B cell (primary cell): ENCODE measurements around the gene ADAMTS8. TPM values are rescaled to one million over a fixed set of nuclear protein-coding genes. Genes with fewer than 3 reads are reported as not detected.

Source experiments
- ATAC-seq: fragments of 200-7000 bp; cut with Tn5 transposase; one replicate; pipeline ENCODE4 v1.10.0; 2021; ENCODE audit warnings: low read depth, mild to moderate bottlenecking, moderate number of reproducible peaks, moderate library complexity
- CTCF ChIA-PET: fragments of 350-600 bp; sonication (Branson Sonifier 250); formaldehyde crosslinking; loops from one replicate; lab custom pipeline; 2021; ENCODE audit warnings: antibody characterized with exemption, inconsistent platforms; lab: Charles Lee
- POLR2A ChIA-PET: fragments of 350-600 bp; sonication (Branson Sonifier 250); formaldehyde crosslinking; loops from one replicate; lab custom pipeline; 2021; ENCODE audit warnings: antibody characterized with exemption; lab: Charles Lee
- DNase-seq: peaks from one replicate; pipeline ENCODE4 v3.0.0; 2013
- H2AFZ ChIP-seq: 2 replicates; pipeline ENCODE4 v1.6.1; 2012; ENCODE audit warnings: mild to moderate bottlenecking, low read depth, low read length; ENCODE audit not compliant: insufficient read depth, poor library complexity, severe bottlenecking
- H3K27ac ChIP-seq, 2 donors: 1 replicate in 1 of 2; 2 replicates in 1 of 2; pipeline ENCODE4 v1.5.1; 2012 to 2013; ENCODE audit warnings: low read length in 2 of 2, mild to moderate bottlenecking in 2 of 2, moderate library complexity in 1 of 2
- H3K27me3 ChIP-seq, 4 experiments: fragments of 200-600 bp in 1 of 4; sonication (generic) in 1 of 4; replicated peaks in 1 of 4; 1 replicate in 2 of 4; 2 replicates in 2 of 4; pipeline versions ENCODE4 v1.6.1 to v1.7.0; 2013 to 2016; ENCODE audit warnings: low read length in 3 of 4, mild to moderate bottlenecking in 2 of 4, mixed read lengths in 1 of 4, moderate library complexity in 1 of 4; ENCODE audit not compliant: insufficient read depth in 4 of 4, control insufficient read depth in 3 of 4; ENCODE audit errors: control extremely low read depth in 1 of 4
- H3K36me3 ChIP-seq, 2 experiments: replicated peaks in 1 of 2; 1 replicate in 1 of 2; 2 replicates in 1 of 2; pipeline versions ENCODE4 v1.6.1 to v1.7.1; 2013; ENCODE audit warnings: low read length in 1 of 2; ENCODE audit not compliant: insufficient read depth in 2 of 2, control insufficient read depth in 1 of 2; ENCODE audit errors: control extremely low read depth in 1 of 2, extremely low read depth in 1 of 2
- H3K4me1 ChIP-seq, 2 donors: fragments of 200-600 bp in 1 of 2; sonication (generic) in 1 of 2; 1 replicate in 1 of 2; 2 replicates in 1 of 2; pipeline versions ENCODE4 v1.5.1 to v1.6.1; 2013 to 2017; ENCODE audit warnings: low read length in 2 of 2; ENCODE audit not compliant: control insufficient read depth in 2 of 2, insufficient read depth in 2 of 2
- H3K4me2 ChIP-seq: replicated peaks from 2 replicates; pipeline ENCODE3; 2012; ENCODE audit warnings: mild to moderate bottlenecking, low read depth, low read length; ENCODE audit not compliant: poor library complexity, severe bottlenecking
- H3K4me3 ChIP-seq, 5 experiments: fragments of 200-600 bp in 1 of 5; sonication (generic) in 1 of 5; 1 replicate in 3 of 5; 2 replicates in 2 of 5; pipeline versions ENCODE4 v1.5.1 to v1.7.0; 2011 to 2016; ENCODE audit warnings: low read length in 4 of 5, mild to moderate bottlenecking in 4 of 5, low read depth in 2 of 5, control low read depth in 1 of 5, moderate library complexity in 1 of 5; ENCODE audit not compliant: insufficient read depth in 1 of 5; ENCODE audit errors: control extremely low read depth in 1 of 5, extremely low read depth in 1 of 5
- H3K79me2 ChIP-seq: fragments of 200-600 bp; sonication (generic); one replicate; pipeline ENCODE4 v1.6.0; 2016; ENCODE audit warnings: low read length; ENCODE audit not compliant: control insufficient read depth, insufficient read depth
- H3K9ac ChIP-seq: fragments of 200-600 bp; sonication (generic); 2 replicates; pipeline ENCODE4 v1.6.1; 2017; ENCODE audit warnings: mild to moderate bottlenecking, low read length, moderate library complexity
- H3K9me3 ChIP-seq, 3 donors: one replicate each; pipeline versions ENCODE4 v1.6.1 to v1.7.1; 2013; ENCODE audit warnings: low read length in 2 of 3; ENCODE audit not compliant: control insufficient read depth in 2 of 3, insufficient read depth in 1 of 3; ENCODE audit errors: control extremely low read depth in 1 of 3
- H4K20me1 ChIP-seq: 2 replicates; pipeline ENCODE4 v1.6.0; 2012; ENCODE audit warnings: mild to moderate bottlenecking, low read length; ENCODE audit not compliant: insufficient read depth, control insufficient read depth, poor library complexity, severe bottlenecking
- H3K27ac Mint-ChIP-seq: one replicate; pipeline ENCODE4 v1.8.0; 2021; ENCODE audit warnings: mixed read lengths
- H3K27me3 Mint-ChIP-seq: one replicate; pipeline ENCODE4 v1.8.0; 2021; ENCODE audit warnings: mixed read lengths
- H3K4me1 Mint-ChIP-seq: one replicate; pipeline ENCODE4 v1.8.0; 2021; ENCODE audit warnings: mixed read lengths
- H3K4me3 Mint-ChIP-seq: one replicate; pipeline ENCODE4 v1.8.0; 2021; ENCODE audit warnings: mixed read lengths
- H3K9me3 Mint-ChIP-seq: one replicate; pipeline ENCODE4 v1.8.0; 2022; ENCODE audit warnings: mixed read lengths; ENCODE audit not compliant: insufficient read depth
- EZH2 ChIP-seq: IDR thresholded peaks from 2 replicates; pipeline ENCODE4 v1.6.1; 2012; ENCODE audit warnings: borderline replicate concordance, low read depth, mild to moderate bottlenecking, moderate library complexity, low read length; ENCODE audit not compliant: insufficient read depth, poor library complexity, severe bottlenecking
- WGBS: methylation state at CpG from one replicate; pipeline ENCODE4 v1.1.5; 2013; ENCODE audit warnings: missing lambda C conversion rate; ENCODE audit not compliant: insufficient coverage; 5-methylcytosine and 5-hydroxymethylcytosine counted together
- intact Hi-C: fragments of 100-400 bp; cut with micrococcal nuclease; formaldehyde crosslinking; loops from one replicate; pipeline ENCODE4 v1.10.0; 2022
- polyA plus RNA-seq: library from polyadenylated mRNA; depleted of rRNA; stranded (reverse); fragments of >200 nt; gene quantifications from 2 replicates; pipeline ENCODE4 v1.2.3, GENCODE V29; 2012
- total RNA-seq, 2 donors: library from RNA; stranded (reverse); fragments of 120-200 nt in 1 of 2; gene quantifications; 1 replicate in 1 of 2; 2 replicates in 1 of 2; pipeline versions ENCODE4 v1.2.3 to v1.2.4, GENCODE V29; 2013 to 2022
- TF ChIP-seq, protein P1 (sequence below): fragments of 200-600 bp; IDR thresholded peaks from one replicate; pipeline ENCODE4 v1.8.0; 2022; ENCODE audit warnings: antibody characterized with exemption, mild to moderate bottlenecking

The ADAMTS8 gene
- total and polyA plus RNA-seq, 2 donors (not counting 1 experiment from before 2014, with no cell fraction given): not detected

- H3K9me3 Mint-ChIP-seq: no peaks in the 10 kb centered on the region
- CTCF ChIA-PET: interaction anchor here (2.1 kb wide), 1 partner anchor 13 kb away, joined by 6 read pairs; no protein-coding TSS in a partner anchor
Measured at GRCh38 chr11:130418210-130418609, 10.2 kb downstream of the ADAMTS8 start.

GRCh38 chr11:130416906-130417305 lies 11.5 kb downstream of the ADAMTS8 start:
- H3K9me3 Mint-ChIP-seq: no peaks in the 10 kb centered on the region
- Histone ChIP-seq H3K36me3 (no peaks in the 10 kb centered on the region), H3K9me3 (peaks cover 0 to 2% (median 0%) of the 10 kb centered on the region in 3 donors), H3K4me2 (no peak overlapping the region), H3K27ac (no peak overlapping the region), H3K4me1 (no peaks in the 10 kb centered on the region), H3K27me3 (peaks cover 0 to 15% (median 0%) of the 10 kb centered on the region in 4 experiments), H3K4me3 (no peak overlapping the region), H2AFZ (no peak overlapping the region), H3K9ac (no peak overlapping the region), H4K20me1 (no peaks in the 10 kb centered on the region), H3K79me2 (no peaks in the 10 kb centered on the region)
- WGBS: 95% methylated on average over 6 of the region's 11 CpGs
- DNase-seq (no peak), ATAC-seq (no peak)
- intact Hi-C loops: no loop called here
- H3K27ac Mint-ChIP-seq: no peak overlapping the region
- CTCF ChIA-PET: interaction anchor here (1.0 to 1.4 kb wide), 3 partner anchors 15 to 204 kb away, joined by 3 to 6 read pairs (median 6); no protein-coding TSS in a partner anchor
- H3K4me3 Mint-ChIP-seq: no peak overlapping the region
- H3K4me1 Mint-ChIP-seq: no peaks in the 10 kb centered on the region
- no peak for TF ChIP-seq EZH2
- TF ChIP-seq, protein P1, sequence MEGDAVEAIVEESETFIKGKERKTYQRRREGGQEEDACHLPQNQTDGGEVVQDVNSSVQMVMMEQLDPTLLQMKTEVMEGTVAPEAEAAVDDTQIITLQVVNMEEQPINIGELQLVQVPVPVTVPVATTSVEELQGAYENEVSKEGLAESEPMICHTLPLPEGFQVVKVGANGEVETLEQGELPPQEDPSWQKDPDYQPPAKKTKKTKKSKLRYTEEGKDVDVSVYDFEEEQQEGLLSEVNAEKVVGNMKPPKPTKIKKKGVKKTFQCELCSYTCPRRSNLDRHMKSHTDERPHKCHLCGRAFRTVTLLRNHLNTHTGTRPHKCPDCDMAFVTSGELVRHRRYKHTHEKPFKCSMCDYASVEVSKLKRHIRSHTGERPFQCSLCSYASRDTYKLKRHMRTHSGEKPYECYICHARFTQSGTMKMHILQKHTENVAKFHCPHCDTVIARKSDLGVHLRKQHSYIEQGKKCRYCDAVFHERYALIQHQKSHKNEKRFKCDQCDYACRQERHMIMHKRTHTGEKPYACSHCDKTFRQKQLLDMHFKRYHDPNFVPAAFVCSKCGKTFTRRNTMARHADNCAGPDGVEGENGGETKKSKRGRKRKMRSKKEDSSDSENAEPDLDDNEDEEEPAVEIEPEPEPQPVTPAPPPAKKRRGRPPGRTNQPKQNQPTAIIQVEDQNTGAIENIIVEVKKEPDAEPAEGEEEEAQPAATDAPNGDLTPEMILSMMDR: no peak
- POLR2A ChIA-PET: no interaction called here
- H3K27me3 Mint-ChIP-seq: peaks cover 28% of the 10 kb centered on the region

More at GRCh38 chr11:130418210-130418609, 10.2 kb downstream of the ADAMTS8 start:
- H3K9ac ChIP-seq: no peak overlapping the region
- H3K4me1 Mint-ChIP-seq: no peaks in the 10 kb centered on the region
- POLR2A ChIA-PET: no interaction called here
- intact Hi-C loops: no loop called here
- peaks cover 0 to 15% (median 0%) of the 10 kb centered on the region in 4 experiments for H3K27me3 ChIP-seq
- H3K27ac Mint-ChIP-seq: no peak overlapping the region
- no peak overlapping the region for H3K4me3 Mint-ChIP-seq
- 96% methylated on average over 5 of the region's 5 CpGs for WGBS
- no peaks in the 10 kb centered on the region for H3K4me1 ChIP-seq
- no peaks in the 10 kb centered on the region for H4K20me1 ChIP-seq
- peaks cover 0 to 2% (median 0%) of the 10 kb centered on the region in 3 donors for H3K9me3 ChIP-seq
- H2AFZ ChIP-seq: no peak overlapping the region
- peaks cover 36% of the 10 kb centered on the region for H3K27me3 Mint-ChIP-seq
- H3K27ac ChIP-seq: no peak overlapping the region
- ATAC-seq (no peak), DNase-seq (no peak)
- no peak for TF ChIP-seq EZH2
- TF ChIP-seq, protein P1: no peak
- no peaks in the 10 kb centered on the region for H3K79me2 ChIP-seq
- H3K36me3 ChIP-seq: no peaks in the 10 kb centered on the region
- H3K4me2 ChIP-seq: no peak overlapping the region
- H3K4me3 ChIP-seq: no peak overlapping the region
